ENCODE measurements around the gene SMC4.
"Not testable (repeated sequence)": the region's sequence is repeated elsewhere in the genome, so short reads cannot be mapped to it uniquely, and the experiment has no call there.

SMC4 gene

GRCh38 chr3:160450846-160451245 is 51.4 kb downstream of the SMC4 start:
- Histone ChIP-seq H3K27ac (ENCODE audit: low read depth, low read length) (peak overlapping the region; percentile 92), H2BK120ac (ENCODE audit: insufficient read depth, low read length, poor library complexity) (no peak overlapping the region), H3K4me2 (ENCODE audit: low read length) (peak overlapping the region; percentile 63), H4K8ac (ENCODE audit: low read depth, low read length) (no peak overlapping the region), H3K9me3 (ENCODE audit: insufficient read depth, low read depth, low read length) (no peaks in the 10 kb centered on the region), H2AK5ac (ENCODE audit: low read length) (no peak overlapping the region), H3K36me3 (ENCODE audit: control insufficient read depth in 1 of 2, insufficient read depth in 2 of 2, low read length in 2 of 2) (peaks cover 3% of the 10 kb centered on the region in 2 experiments), H3K4ac (ENCODE audit: low read depth, low read length) (no peak overlapping the region), H4K12ac (ENCODE audit: low read depth, low read length) (no peak overlapping the region), H2BK5ac (ENCODE audit: low read depth, low read length, poor library complexity) (no peak overlapping the region), H3K9ac (ENCODE audit: low read length) (no peak overlapping the region), H3K4me3 (ENCODE audit: low read depth, low read length) (no peak overlapping the region), H3K79me2 (ENCODE audit: control insufficient read depth, insufficient read depth, low read length, poor library complexity) (peaks cover 9% of the 10 kb centered on the region), H3K18ac (ENCODE audit: low read length) (no peak overlapping the region), H2AFZ (ENCODE audit: insufficient read depth, low read length, poor library complexity) (no peak overlapping the region), H3K23ac (ENCODE audit: low read length) (no peak overlapping the region), H3K14ac (ENCODE audit: low read length) (no peak overlapping the region), H3K27me3 (ENCODE audit: insufficient read depth, low read length) (no peaks in the 10 kb centered on the region), H3K4me1 (ENCODE audit: control insufficient read depth in 1 of 2, insufficient read depth in 2 of 2, low read length in 2 of 2) (peaks cover 7 to 10% of the 10 kb centered on the region in 2 experiments), H4K91ac (ENCODE audit: low read depth, low read length) (peak overlapping the region; percentile 30), H2BK12ac (ENCODE audit: low read length) (no peak overlapping the region), H3K79me1 (ENCODE audit: low read length) (peaks cover 11% of the 10 kb centered on the region)
- no CpG with 5 or more reads among the region's 3 CpGs for WGBS (ENCODE audit: extremely low coverage, insufficient coverage, insufficient read length)
- no peak for DNase-seq

DNA sequence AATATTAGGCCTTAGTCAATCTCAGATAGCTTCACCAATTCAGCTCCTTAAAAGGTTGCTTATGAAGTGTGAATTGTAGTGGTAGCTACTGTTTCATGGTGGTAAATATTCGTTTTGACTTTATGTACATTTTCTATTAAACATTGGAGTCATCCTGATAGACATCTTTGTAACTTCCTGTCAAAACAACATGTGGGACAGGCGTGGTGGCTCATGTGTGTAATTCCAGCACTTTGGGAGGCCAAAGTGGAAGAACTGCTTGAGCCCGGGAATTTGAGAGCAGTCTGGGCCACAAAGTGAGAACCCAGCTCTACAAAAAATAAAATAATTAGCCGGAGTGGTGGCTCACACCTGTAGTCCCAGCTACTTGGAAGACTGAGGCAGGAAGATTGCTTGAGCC is 52.2 kb downstream of the SMC4 start:
- H4K8ac ChIP-seq (ENCODE audit: low read depth, low read length): no peak overlapping the region
- H2AFZ ChIP-seq (ENCODE audit: insufficient read depth, low read length, poor library complexity): no peak overlapping the region
- no CpG with 5 or more reads among the region's 4 CpGs for WGBS (ENCODE audit: extremely low coverage, insufficient coverage, insufficient read length)
- peaks cover 7% of the 10 kb centered on the region for H3K79me2 ChIP-seq (ENCODE audit: control insufficient read depth, insufficient read depth, low read length, poor library complexity)
- H2AK5ac ChIP-seq (ENCODE audit: low read length): no peak overlapping the region
- H3K27ac ChIP-seq (ENCODE audit: low read depth, low read length): no peak overlapping the region
- no peak overlapping the region for H4K12ac ChIP-seq (ENCODE audit: low read depth, low read length)
- peaks cover 6 to 8% of the 10 kb centered on the region in 2 experiments for H3K4me1 ChIP-seq (ENCODE audit: control insufficient read depth in 1 of 2, insufficient read depth in 2 of 2, low read length in 2 of 2)
- no peaks in the 10 kb centered on the region for H3K27me3 ChIP-seq (ENCODE audit: insufficient read depth, low read length)
- no peak overlapping the region for H3K4me2 ChIP-seq (ENCODE audit: low read length)
- H3K4ac ChIP-seq (ENCODE audit: low read depth, low read length): no peak overlapping the region
- no peak overlapping the region for H4K91ac ChIP-seq (ENCODE audit: low read depth, low read length)
- H3K23ac ChIP-seq (ENCODE audit: low read length): no peak overlapping the region
- no peak overlapping the region for H3K9ac ChIP-seq (ENCODE audit: low read length)
- no peak overlapping the region for H2BK5ac ChIP-seq (ENCODE audit: low read depth, low read length, poor library complexity)
- H3K79me1 ChIP-seq (ENCODE audit: low read length): peaks cover 11% of the 10 kb centered on the region
- peaks cover 2% of the 10 kb centered on the region in 2 experiments for H3K36me3 ChIP-seq (ENCODE audit: control insufficient read depth in 1 of 2, insufficient read depth in 2 of 2, low read length in 2 of 2)
- H3K18ac ChIP-seq (ENCODE audit: low read length): no peak overlapping the region
- H2BK12ac ChIP-seq (ENCODE audit: low read length): no peak overlapping the region
- H2BK120ac ChIP-seq (ENCODE audit: insufficient read depth, low read length, poor library complexity): no peak overlapping the region
- H3K4me3 ChIP-seq (ENCODE audit: low read depth, low read length): no peak overlapping the region
- H3K9me3 ChIP-seq (ENCODE audit: insufficient read depth, low read depth, low read length): no peaks in the 10 kb centered on the region
- H3K14ac ChIP-seq (ENCODE audit: low read length): no peak overlapping the region
- no peak for DNase-seq

GRCh38 chr3:160452251-160452650 is 52.8 kb downstream of the SMC4 start:
- not testable (repeated sequence) for H2AK5ac ChIP-seq (ENCODE audit: low read length); H2BK120ac ChIP-seq (ENCODE audit: insufficient read depth, low read length, poor library complexity); H3K4ac ChIP-seq (ENCODE audit: low read depth, low read length); H3K9me3 ChIP-seq (ENCODE audit: insufficient read depth, low read depth, low read length); H4K12ac ChIP-seq (ENCODE audit: low read depth, low read length); H3K23ac ChIP-seq (ENCODE audit: low read length); H3K4me1 ChIP-seq (ENCODE audit: control insufficient read depth in 1 of 2, insufficient read depth in 2 of 2, low read length in 2 of 2); H4K8ac ChIP-seq (ENCODE audit: low read depth, low read length); H3K27ac ChIP-seq (ENCODE audit: low read depth, low read length); H3K18ac ChIP-seq (ENCODE audit: low read length); H4K91ac ChIP-seq (ENCODE audit: low read depth, low read length); H3K27me3 ChIP-seq (ENCODE audit: insufficient read depth, low read length); H3K4me2 ChIP-seq (ENCODE audit: low read length); H3K14ac ChIP-seq (ENCODE audit: low read length); H2BK12ac ChIP-seq (ENCODE audit: low read length); H3K4me3 ChIP-seq (ENCODE audit: low read depth, low read length); H2AFZ ChIP-seq (ENCODE audit: insufficient read depth, low read length, poor library complexity); H3K79me2 ChIP-seq (ENCODE audit: control insufficient read depth, insufficient read depth, low read length, poor library complexity); H3K36me3 ChIP-seq (ENCODE audit: control insufficient read depth in 1 of 2, insufficient read depth in 2 of 2, low read length in 2 of 2); H3K9ac ChIP-seq (ENCODE audit: low read length); DNase-seq; H2BK5ac ChIP-seq (ENCODE audit: low read depth, low read length, poor library complexity)
- no CpG with 5 or more reads among the region's 19 CpGs for WGBS (ENCODE audit: extremely low coverage, insufficient coverage, insufficient read length)
- H3K79me1 ChIP-seq (ENCODE audit: low read length): peaks cover 11% of the 10 kb centered on the region

DNA sequence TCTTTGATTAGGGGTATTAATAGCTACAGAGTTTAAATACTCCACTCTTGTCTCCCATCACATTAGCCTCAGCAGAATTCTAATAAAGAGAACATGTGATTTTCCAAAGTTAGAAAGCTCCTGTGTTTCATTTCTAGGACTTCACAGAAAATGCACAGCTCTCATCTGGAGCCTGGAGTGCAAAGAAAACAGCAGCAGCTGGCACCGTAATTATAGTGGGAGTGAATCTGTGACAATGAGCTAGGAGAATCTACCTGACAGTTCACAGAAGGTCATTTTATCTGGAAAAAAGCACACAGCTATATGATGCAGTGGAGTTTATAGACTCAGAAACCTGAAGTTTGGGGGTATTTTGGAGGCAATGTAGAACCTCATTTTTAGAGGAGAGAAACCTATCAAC is 55.5 kb downstream of the SMC4 start:
- no peak overlapping the region for H4K8ac ChIP-seq (ENCODE audit: low read depth, low read length)
- H3K27me3 ChIP-seq (ENCODE audit: insufficient read depth, low read length): no peaks in the 10 kb centered on the region
- no peak overlapping the region for H3K14ac ChIP-seq (ENCODE audit: low read length)
- no peaks in the 10 kb centered on the region for H3K9me3 ChIP-seq (ENCODE audit: insufficient read depth, low read depth, low read length)
- no peak overlapping the region for H3K4me3 ChIP-seq (ENCODE audit: low read depth, low read length)
- H3K4me1 ChIP-seq (ENCODE audit: control insufficient read depth in 1 of 2, insufficient read depth in 2 of 2, low read length in 2 of 2): peaks cover 4 to 6% of the 10 kb centered on the region in 2 experiments
- no peak for DNase-seq
- no peak overlapping the region for H2BK120ac ChIP-seq (ENCODE audit: insufficient read depth, low read length, poor library complexity)
- H2BK5ac ChIP-seq (ENCODE audit: low read depth, low read length, poor library complexity): no peak overlapping the region
- H3K79me1 ChIP-seq (ENCODE audit: low read length): peaks cover 5% of the 10 kb centered on the region
- H3K9ac ChIP-seq (ENCODE audit: low read length): no peak overlapping the region
- no peak overlapping the region for H4K12ac ChIP-seq (ENCODE audit: low read depth, low read length)
- no peak overlapping the region for H2BK12ac ChIP-seq (ENCODE audit: low read length)
- no peaks in the 10 kb centered on the region for H3K36me3 ChIP-seq (ENCODE audit: control insufficient read depth in 1 of 2, insufficient read depth in 2 of 2, low read length in 2 of 2)
- H3K4me2 ChIP-seq (ENCODE audit: low read length): no peak overlapping the region
- no peak overlapping the region for H2AK5ac ChIP-seq (ENCODE audit: low read length)
- no CpG with 5 or more reads among the region's 1 CpG for WGBS (ENCODE audit: extremely low coverage, insufficient coverage, insufficient read length)
- H3K4ac ChIP-seq (ENCODE audit: low read depth, low read length): no peak overlapping the region
- no peak overlapping the region for H3K27ac ChIP-seq (ENCODE audit: low read depth, low read length)
- no peak overlapping the region for H3K18ac ChIP-seq (ENCODE audit: low read length)
- H3K23ac ChIP-seq (ENCODE audit: low read length): no peak overlapping the region
- no peak overlapping the region for H4K91ac ChIP-seq (ENCODE audit: low read depth, low read length)
- no peaks in the 10 kb centered on the region for H3K79me2 ChIP-seq (ENCODE audit: control insufficient read depth, insufficient read depth, low read length, poor library complexity)
- no peak overlapping the region for H2AFZ ChIP-seq (ENCODE audit: insufficient read depth, low read length, poor library complexity)
